HG03039 (cell line): ENCODE results near the gene SLC49A4.

Experiments used
- ATAC-seq: cut with Tn5 transposase; IDR thresholded peaks from one replicate; pipeline ENCODE4 v1.9.1; 2021; ENCODE audit warnings: mild to moderate bottlenecking, moderate library complexity; ENCODE audit not compliant: unreplicated experiment

The SLC49A4 gene

DNA sequence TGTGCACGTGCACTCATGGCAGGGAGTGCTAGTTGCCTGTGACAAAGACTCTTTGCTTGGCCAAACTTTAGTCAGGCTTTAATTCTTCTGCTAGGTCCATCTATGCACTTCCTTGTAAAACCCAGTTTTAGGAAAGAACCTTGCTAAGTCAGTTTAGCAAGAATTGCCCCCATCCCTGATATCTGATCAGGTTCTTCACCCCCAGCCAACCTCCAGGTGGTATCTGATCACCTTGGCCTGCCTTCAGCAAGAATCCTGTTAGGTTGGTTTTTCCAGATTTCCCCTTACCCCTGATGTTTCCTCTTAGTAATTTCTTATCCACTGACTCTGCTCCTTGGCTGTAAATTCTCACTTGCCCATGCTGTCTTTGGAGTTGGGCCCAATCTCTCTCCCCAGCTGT lies 9.6 kb upstream of the SLC49A4 start:
- ATAC-seq: no peak

DNA sequence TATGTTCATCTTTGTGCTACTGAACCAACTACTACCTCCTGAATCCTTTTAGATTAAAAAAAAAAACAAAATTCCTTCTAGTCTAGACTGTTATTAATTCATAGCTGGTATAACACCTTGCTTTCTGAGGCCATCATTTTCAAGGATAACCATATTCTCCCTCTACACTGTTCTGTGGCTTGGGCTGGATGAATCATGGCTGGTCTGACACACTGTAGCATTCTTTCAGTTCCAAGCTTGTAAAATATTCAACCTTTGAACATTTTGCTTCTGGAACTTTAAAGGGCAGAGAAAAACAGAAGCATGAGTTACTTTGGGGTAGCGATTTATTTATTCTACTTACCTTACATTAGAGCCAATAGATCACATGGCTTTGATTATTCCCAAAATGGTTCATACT lies 8.8 kb upstream of the SLC49A4 start:
- ATAC-seq: no peak

DNA sequence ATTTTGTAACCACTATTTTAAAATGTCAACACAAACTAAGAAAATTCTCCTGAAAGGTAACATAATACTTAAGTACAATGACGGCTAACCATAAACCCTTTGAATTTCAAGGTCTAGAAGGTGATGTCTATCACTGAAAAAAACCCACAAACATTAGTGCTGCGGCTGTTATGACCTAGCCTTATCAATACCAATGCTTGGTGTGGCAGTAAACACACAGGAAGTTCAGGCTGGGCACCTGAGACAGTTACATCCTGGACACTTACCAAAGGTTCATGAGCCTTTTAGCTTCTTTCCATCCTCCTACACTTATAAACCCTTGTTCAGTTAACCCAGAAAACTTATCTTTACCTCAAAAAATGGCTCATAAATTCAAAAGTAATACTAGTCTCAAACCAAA lies 7.0 kb upstream of the SLC49A4 start:
- no peak for ATAC-seq

DNA sequence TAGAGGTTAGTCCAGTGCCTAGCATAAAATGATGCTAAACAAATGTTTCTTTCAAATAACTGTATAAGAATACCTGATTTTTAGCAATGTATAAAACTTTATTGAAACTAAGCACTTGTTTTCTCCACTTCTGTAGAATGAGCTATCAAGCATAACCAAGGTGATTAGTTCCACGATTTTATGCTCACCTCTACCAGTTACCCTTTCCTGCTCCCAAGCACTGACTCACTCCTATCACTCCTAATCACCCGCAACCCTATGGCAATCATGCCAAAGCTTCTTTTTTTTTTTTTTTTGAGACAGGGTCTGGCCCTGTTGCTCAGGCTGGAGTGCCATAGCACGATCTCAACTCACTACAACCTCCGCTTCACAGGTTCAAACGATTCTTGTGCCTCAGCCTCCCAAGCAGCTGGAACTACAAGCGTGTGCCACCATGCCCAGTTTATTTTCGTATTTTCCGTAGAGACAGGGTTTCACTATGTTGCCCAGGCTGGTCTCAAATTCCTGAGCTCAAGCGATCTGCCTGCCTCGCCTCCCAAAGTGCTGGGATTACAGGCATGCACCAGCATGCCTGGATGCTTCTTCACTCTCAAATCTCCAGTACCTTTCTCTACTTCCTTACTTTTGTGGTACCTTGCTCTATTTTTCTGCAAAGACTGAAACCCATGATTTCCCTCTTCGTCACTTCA lies 5.1 kb upstream of the SLC49A4 start:
- no peak for ATAC-seq

DNA sequence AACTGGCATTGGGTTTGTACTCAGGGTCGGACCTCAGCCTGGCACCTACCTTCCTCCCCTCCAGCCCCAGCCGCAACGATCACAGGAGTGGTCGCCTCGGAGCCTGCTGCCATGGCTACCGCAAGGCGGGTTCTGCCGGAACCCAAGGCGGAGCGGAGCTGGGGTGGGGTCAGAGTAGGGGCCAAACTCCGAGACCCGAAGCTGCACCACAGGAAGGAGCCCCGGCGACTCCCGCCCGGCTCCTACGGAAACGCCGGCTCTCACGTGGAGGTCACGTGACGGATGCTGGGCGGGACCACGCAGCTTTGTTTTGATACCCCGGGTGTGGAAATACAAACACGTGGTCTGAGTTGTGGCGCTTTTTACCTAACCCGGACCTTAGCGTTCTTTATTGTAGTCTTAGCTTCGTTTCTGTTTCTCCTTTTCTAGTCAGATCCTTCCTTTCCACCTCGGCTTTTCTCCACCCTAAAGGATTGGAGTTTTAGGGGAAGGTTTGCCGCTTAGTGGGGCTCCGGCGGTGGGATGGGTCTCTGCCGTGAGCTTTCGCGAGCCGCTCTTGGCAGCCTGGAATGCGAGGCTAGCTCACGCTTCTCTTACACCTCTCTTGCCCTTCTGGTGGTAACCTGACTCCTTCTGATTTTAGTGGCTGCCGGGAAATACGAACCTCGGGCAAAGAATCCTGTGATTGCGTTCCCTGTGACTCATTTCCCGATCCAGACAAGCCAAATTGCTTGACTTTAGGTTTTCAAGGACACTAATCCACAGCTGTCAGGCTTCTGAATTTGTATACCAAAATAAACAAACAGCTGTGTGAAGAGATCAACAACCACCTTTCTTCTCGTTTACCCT lies 1.1 kb upstream of the SLC49A4 start, which contains the start of gene HSPBAP1:
HSPBAP1 (minus strand) TSS at position 264 of the 849 bp plus-strand sequence; CDS start at position 113, 151 bp downstream.
- ATAC-seq: peak; percentile 60

DNA sequence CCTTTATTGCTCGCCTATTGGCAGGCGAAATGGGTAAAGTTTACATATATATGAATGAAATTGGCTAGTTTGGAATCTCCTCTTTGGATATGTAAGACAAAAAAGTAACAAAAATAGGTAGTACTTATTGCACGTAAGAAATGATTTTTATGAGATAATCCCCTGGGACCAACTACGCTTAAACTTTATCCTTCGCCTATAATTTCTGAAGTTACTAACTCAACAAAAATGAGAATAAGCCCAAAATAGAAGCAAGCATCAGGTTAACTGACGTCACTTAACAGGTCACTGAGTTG lies 438 bp upstream of the SLC49A4 start:
- no peak for ATAC-seq

DNA sequence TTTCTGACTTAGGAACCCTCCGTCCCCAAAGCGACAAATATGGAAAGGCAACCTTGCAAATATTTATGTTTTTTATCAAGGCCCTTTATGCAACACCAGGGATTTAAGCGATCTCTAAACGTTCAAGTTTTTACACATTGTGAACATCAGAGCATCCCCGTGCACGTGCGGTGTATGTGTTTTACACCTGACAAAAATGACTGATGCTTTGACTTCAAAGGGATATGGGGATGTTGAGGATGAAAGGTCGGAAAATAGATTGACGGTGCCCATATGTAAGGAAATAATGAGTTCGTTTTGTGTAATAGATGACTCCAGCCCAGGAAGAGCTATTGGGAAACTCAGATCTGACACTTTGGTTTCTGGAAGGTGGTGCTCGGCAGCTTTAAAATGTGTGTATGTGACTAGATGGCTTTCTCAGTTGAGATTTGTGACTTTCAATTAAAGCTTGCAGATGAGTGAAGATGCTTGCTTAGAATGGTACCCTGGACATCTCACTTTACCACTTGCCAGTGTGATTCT lies 866 bp downstream of the SLC49A4 start:
- ATAC-seq: no peak

DNA sequence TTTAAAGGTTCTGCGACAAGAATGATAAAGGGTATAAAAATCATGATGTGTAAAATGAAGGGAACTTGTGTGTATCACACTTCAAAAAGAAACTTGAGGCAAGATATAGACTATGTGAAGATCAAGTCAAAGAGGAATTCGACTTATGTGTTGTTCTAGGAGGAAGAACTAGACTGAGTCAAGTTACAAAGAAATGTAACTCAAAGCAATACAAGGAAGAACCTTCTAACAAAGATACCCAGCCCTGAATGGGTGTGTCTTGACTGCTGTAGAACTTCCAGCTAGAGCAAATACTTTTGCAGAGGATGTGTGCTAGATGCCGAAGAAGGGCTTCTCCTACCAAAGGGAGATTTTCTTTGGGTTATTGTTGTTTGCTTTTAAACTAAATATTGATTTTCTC lies 2.4 kb downstream of the SLC49A4 start:
- ATAC-seq: no peak

DNA sequence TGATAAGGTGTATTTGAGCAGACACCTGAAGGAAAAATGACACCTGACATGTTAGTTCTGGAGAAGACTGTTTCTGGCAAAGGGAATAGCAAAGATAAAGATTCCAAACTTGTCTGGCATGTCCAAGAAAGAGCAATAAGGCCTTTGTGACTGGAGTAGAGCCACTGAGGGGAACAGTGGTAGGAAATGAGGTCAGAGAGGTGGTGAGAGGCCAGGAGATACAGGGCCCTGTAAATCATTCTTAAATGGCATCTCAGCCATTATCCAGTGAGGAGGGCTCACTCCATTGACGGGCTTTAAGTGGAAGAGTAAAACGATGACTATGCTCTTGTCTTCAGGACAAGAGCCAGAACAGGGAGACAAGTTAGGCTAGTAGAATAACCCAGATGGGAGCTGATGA lies 4.5 kb downstream of the SLC49A4 start:
- ATAC-seq: no peak

DNA sequence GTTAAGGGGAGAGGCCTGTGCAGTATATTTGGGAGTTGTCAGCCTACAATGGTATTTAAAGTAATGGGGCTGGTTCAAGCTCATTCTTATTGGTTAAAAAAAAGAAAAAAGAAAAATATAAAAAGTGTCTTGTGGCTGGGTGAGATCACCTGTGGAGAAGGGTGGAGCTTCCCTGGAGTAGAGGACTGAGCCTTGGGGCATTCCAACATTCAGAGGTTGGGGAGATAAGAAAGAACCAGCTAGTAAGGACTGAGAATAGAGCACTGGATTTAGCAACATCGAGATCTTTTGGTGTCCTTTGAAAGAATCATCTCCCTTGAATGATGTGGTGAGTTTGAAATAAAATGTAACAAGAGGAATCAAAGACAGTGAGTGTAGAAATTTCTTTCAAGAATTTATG lies 5.2 kb downstream of the SLC49A4 start:
- no peak for ATAC-seq

DNA sequence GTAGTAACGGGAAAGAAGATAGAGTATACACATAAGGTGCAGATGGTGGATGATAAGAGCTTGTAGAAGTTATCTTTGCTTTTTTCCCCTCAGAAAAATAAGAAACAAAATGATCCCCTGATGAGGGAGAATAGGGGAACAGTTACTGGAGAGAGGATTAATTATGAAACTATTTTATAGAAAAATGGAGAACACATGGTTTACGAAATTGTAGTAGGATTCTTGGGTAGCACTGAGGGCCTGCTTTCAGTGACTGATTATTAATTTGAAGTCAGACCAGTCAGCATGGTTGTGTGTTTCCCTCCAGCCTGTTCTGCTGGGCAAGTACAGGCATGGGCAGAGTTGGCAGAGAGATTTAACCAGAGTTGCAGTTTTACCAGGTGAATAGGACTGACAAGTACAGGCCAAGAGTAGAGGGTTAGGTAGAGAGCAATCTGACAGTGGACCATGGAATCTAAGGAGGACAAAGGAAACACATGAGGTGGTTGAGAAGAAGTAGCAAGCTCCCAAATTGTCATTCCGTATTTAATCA lies 5.9 kb downstream of the SLC49A4 start:
- ATAC-seq: no peak

DNA sequence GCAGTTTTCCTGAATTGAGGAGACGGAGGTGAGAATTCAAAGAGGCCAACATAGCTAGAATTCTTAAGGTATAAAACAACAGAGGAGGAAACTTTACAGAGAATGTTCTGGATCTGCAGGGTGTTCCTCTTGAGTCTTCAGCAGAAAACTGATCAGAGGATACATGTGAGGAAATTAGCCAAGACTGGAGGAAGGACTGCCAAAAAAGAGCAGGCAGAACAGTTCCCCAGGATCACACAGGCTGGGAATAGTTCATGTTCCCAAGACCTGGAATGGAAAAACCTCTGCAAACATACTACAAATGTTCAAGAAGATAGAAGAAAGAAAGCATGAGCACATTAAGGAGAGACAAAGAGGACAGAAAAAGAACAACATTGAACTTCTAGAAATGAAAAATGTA lies 7.5 kb downstream of the SLC49A4 start:
- ATAC-seq: no peak

DNA sequence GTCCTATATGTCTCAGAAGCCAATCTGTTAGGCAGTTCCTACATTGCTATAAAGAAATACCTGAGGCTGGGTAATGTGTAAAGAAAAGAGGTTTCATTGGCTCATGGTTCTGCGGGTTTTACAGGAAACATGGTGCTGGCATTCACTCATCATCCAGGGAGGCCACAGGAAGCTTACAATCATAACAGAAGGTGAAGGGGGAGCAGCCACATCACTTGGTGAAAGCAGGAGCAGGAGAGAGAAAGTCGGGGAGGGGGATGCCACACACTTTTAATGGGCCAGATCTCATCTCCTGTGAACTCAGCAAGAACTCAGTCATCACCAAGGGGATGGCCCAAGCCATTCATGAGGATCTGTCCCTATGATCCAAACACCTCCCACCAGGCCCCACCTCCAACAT lies 9.1 kb downstream of the SLC49A4 start:
- no peak for ATAC-seq

DNA sequence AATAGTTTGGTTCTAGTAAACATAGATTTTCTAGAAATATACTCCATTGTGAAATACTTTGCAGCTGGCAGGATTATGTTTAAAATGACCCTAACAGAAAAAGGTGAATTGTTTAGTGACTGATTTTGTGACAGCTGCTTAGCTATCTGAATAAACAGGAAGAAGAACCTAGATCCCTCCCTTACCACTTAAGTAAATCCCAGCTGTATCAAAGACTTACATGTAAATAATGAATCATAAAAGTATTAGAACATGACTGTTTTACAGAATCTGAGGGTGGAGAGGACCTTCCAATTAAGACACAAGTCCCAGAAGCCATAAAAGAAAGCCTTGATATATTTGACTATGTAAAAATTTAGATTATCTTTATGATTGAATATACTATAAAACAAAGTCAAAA lies 15.9 kb downstream of the SLC49A4 start:
- ATAC-seq: no peak

DNA sequence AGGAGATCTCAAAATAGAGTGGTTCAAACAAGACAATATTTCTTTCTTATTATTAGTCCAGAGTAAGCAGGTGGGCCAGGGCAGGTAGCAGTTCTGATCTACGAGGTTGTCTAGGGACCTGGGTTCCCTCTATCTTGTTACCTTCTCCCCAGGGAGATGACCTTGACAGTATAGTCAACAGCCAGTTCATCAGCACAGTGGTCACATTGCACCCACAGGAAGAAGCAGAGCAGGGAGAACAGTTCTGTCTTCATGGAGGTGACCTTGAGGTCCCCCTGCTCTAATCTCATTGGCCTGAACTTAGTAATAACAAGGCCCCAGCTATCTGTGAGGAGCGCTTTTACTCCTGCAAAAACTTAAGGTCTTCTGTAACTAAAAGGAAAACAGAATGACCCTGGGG lies 21.7 kb downstream of the SLC49A4 start:
- no peak for ATAC-seq

DNA sequence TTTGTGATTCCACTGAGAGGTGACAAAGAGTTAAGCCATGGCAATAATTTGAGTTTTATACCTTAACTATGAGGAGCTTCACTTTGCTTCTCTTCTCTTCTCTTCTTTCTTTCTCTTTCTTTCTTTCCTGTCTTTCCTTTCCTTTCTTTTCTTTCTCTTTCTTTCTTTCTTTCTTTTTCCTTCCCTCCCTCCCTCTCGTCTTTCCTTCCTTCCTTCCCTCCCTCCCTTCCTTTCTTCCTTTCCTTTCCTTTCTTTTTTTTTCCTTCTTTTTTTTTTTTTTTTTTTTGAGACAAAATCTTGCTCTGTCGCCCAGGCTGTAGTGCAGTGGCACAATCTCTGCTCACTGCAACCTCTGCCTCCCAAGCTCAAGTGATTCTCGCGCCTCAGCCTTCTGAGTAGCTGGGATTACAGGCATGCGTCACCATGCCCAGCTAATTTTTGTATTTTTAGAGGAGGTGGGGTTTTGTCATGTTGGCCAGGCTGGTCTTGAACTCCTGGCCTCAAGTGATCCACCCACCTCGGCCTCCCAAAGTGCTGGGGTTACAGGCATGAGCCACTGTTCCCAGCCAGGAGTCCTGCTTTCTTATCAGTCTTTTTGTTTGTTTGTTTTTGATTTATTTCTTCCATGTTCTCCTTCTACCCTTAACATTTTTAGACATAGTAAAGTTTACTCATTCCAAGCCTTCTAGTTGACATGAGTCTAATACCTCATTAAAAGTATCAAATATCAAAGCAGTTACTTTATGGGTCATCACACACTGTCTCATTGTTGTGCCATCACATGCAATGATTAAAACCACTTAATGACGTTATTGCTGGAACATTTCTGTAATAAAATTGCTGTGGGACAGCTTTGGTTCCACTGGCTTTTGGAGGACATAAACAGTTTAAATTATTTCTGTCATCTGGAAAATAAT lies 29.9 kb downstream of the SLC49A4 start:
- no peak for ATAC-seq

DNA sequence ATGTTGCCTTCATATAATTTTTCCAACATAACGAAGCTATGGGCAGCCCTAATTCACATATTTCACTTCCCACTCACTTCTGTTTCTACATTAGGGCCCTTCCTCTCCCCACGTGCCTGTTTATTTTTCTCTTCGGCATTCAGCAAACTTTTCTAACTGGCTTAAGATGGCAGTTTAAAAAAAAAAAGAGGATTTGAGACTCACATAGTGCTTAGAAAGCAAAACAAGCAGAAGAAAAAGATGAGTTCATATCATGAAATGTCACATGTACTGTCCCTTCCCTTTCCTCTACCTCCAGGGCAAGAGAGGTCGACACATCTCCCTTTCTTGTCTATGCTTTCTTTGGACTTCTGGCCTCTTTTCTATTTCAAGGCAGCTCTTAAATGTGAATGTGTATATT lies 30.6 kb downstream of the SLC49A4 start:
- no peak for ATAC-seq

DNA sequence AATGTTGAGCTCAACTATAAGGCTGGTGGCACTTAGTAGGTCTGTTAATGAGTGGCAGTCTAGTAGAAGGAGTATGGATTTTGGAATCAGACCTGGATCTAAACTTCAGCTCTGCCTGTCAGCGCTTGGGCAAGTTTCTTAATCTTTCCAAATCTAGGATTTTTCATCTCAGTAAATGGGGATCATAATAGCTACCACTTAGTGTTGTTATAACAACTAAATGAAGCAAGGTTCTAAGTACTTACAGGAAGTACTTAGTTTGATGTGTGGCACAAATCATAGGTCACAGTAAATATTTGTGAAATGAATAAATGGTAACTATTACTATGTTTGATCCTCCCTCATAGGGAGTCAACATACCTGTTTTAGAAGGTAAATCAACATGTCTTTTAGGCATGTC lies 31.4 kb downstream of the SLC49A4 start:
- ATAC-seq: no peak

DNA sequence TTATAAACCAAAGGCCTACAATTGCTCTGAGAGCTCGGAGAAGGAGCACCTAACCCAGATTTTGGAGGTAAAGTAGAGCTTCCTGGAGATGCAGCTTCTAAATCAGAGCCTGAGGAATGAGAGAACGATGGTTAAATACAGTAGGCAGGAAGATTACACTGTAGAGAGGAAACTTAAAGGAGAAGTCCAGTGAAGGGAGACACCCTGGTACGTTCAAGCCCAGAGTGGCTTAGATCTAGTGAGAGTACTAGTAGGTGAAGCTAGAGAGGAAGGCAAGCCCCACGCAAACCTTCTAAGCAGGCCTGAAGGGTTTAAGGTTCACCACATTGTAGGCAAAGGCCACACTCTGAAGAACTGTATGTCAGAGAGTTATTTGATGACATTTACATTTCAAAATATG lies 33.4 kb downstream of the SLC49A4 start:
- ATAC-seq: no peak

DNA sequence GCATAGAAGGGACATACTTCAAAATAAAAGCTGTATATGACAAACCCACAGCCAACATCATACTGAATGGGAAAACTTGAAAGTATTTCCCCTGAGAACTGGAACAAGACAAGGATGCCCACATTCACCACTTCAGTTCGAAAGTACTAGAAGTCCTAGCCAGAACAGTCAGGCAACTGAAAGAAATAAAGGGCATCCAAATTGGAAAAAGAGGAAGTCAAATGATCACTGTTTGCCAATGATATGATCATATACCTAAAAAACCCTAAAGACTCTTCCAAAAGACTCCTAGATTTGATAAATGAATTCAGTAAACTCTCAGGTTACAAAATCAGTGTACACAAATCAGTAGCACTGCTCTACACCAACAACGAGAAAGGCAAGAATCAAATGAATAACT lies 40.7 kb downstream of the SLC49A4 start:
- no peak for ATAC-seq

DNA sequence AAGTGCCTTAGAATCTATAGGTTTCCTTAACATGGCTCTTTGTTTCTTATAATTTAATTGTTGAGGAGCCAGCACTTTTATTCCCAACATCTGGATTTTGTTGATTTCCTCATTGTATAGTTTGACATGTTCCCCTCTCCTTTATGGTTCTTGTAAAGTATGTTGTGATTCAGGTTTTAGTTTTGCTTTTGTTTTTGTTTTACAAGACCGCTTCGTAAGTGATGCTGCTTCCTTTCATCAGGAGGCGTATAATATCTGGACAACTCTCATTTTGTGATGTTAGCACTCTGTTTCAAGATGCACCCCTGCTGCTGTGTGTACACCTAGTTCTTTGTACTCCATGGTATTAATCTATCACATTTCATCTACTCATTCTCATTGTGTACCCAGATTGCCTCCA lies 48.7 kb downstream of the SLC49A4 start:
- ATAC-seq: no peak
